Measurements from ENCODE around the gene FARP2.

DNA sequence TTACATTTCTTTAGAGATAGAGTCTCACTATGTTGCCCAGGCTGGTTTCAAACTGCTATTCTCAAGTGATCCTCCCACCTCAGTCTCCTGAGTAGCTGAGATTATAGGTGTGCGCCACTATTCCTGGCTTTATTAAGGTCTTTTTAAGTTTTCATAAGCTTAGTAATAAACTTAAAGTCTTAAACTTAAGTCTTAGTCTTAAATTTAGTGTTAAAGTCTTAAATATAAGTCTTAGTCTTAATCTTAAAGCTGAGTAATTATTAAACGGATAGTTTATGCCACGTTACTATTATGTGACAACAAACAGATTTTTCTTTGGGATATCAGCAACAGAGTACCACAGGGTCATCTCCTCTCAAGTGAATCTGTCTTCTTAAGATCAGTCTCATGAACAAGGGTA lies 12.6 kb downstream of the FARP2 start:
- TF ChIP-seq, protein P1, sequence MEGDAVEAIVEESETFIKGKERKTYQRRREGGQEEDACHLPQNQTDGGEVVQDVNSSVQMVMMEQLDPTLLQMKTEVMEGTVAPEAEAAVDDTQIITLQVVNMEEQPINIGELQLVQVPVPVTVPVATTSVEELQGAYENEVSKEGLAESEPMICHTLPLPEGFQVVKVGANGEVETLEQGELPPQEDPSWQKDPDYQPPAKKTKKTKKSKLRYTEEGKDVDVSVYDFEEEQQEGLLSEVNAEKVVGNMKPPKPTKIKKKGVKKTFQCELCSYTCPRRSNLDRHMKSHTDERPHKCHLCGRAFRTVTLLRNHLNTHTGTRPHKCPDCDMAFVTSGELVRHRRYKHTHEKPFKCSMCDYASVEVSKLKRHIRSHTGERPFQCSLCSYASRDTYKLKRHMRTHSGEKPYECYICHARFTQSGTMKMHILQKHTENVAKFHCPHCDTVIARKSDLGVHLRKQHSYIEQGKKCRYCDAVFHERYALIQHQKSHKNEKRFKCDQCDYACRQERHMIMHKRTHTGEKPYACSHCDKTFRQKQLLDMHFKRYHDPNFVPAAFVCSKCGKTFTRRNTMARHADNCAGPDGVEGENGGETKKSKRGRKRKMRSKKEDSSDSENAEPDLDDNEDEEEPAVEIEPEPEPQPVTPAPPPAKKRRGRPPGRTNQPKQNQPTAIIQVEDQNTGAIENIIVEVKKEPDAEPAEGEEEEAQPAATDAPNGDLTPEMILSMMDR (tag by site-specific recombination; IDR thresholded peaks at IDR 0.05): no peak
- TF ChIP-seq, protein P2, sequence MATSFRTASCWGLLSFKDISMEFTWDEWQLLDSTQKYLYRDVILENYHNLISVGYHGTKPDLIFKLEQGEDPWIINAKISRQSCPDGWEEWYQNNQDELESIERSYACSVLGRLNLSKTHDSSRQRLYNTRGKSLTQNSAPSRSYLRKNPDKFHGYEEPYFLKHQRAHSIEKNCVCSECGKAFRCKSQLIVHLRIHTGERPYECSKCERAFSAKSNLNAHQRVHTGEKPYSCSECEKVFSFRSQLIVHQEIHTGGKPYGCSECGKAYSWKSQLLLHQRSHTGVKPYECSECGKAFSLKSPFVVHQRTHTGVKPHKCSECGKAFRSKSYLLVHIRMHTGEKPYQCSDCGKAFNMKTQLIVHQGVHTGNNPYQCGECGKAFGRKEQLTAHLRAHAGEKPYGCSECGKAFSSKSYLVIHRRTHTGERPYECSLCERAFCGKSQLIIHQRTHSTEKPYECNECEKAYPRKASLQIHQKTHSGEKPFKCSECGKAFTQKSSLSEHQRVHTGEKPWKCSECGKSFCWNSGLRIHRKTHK (tag by site-specific recombination; IDR thresholded peaks at IDR 0.05): no peak
- TF ChIP-seq ZNF274 (IDR thresholded peaks at IDR 0.05; ENCODE audit: low read length): no peak
- TF ChIP-seq ZNF274 (tag by site-specific recombination; IDR thresholded peaks at IDR 0.05; ENCODE audit: borderline replicate concordance): no peak
- TF ChIP-seq GLI2 (tag by site-specific recombination; IDR thresholded peaks at IDR 0.05; ENCODE audit: borderline replicate concordance, low read depth): no peak
- TF ChIP-seq, protein P3, sequence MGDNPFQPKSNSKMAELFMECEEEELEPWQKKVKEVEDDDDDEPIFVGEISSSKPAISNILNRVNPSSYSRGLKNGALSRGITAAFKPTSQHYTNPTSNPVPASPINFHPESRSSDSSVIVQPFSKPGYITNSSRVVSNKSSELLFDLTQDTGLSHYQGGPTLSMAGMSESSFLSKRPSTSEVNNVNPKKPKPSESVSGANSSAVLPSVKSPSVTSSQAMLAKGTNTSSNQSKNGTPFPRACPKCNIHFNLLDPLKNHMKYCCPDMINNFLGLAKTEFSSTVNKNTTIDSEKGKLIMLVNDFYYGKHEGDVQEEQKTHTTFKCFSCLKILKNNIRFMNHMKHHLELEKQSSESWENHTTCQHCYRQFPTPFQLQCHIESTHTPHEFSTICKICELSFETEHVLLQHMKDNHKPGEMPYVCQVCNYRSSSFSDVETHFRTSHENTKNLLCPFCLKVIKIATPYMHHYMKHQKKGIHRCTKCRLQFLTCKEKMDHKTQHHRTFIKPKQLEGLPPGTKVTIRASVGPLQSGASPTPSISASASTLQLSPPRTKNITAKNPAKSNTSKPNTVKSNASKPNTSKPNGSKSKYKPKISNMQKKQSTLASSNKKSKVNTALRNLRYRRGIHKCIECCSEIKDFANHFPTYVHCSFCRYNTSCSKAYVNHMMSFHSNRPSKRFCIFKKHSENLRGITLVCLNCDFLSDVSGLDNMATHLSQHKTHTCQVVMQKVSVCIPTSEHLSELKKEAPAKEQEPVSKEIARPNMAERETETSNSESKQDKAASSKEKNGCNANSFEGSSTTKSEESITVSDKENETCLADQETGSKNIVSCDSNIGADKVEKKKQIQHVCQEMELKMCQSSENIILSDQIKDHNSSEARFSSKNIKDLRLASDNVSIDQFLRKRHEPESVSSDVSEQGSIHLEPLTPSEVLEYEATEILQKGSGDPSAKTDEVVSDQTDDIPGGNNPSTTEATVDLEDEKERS (tag by site-specific recombination; IDR thresholded peaks at IDR 0.05): no peak
- no peak for TF ChIP-seq ZNF785 (tag by site-specific recombination; IDR thresholded peaks at IDR 0.05)

Data from HEK293 (cell line).